Measurements from ENCODE around the gene SH2D5. TPM values are rescaled to one million over a fixed set of nuclear protein-coding genes. Genes with fewer than 3 reads are reported as not detected.

SH2D5 gene
- total RNA-seq, 4 donors from 2014 or later, result 0.23 to 1.2 TPM; not detected in 2

- Histone ChIP-seq H3K27ac (no peak overlapping the region), H3K4me3 (no peak overlapping the region), H3K4me1 (peaks cover 7% of the 10 kb centered on the region), H3K36me3 (no peaks in the 10 kb centered on the region), H3K9me3 (no peaks in the 10 kb centered on the region), H3K27me3 (no peaks in the 10 kb centered on the region)
- TF ChIP-seq POLR2AphosphoS5 (IDR thresholded peaks at IDR 0.05), result no peak
- TF ChIP-seq CTCF (IDR thresholded peaks at IDR 0.05), result no peak
- TF ChIP-seq EP300 (IDR thresholded peaks at IDR 0.05), result no peak
- no peak for TF ChIP-seq POLR2A (IDR thresholded peaks at IDR 0.05)
- WGBS, result 84% methylated on average over 21 of the region's 26 CpGs
- no peak for DNase-seq (ENCODE audit: low spot score in 2 of 2)
Observed at GRCh38 chr1:20686883-20687725, 45.4 kb downstream of the SH2D5 start.

- Histone ChIP-seq H3K27ac (peak overlapping the region; percentile 28), H3K27me3 (no peaks in the 10 kb centered on the region), H3K4me3 (no peak overlapping the region), H3K36me3 (no peaks in the 10 kb centered on the region), H3K9me3 (no peaks in the 10 kb centered on the region), H3K4me1 (peaks cover 7% of the 10 kb centered on the region)
- no peak for DNase-seq (ENCODE audit: low spot score in 2 of 2)
- no peak for TF ChIP-seq POLR2A (IDR thresholded peaks at IDR 0.05)
- no peak for TF ChIP-seq POLR2AphosphoS5 (IDR thresholded peaks at IDR 0.05)
- TF ChIP-seq CTCF (IDR thresholded peaks at IDR 0.05), result no peak
- no peak for TF ChIP-seq EP300 (IDR thresholded peaks at IDR 0.05)
- WGBS, result 85% methylated on average over 12 of the region's 12 CpGs
Observed at GRCh38 chr1:20685741-20686140, 46.8 kb downstream of the SH2D5 start.

- no peak for DNase-seq (ENCODE audit: low spot score in 2 of 2)
- Histone ChIP-seq H3K36me3 (no peaks in the 10 kb centered on the region), H3K27me3 (no peaks in the 10 kb centered on the region), H3K4me3 (peak overlapping the region; percentile 35), H3K9me3 (no peaks in the 10 kb centered on the region), H3K4me1 (peaks cover 7% of the 10 kb centered on the region), H3K27ac (peak overlapping the region; percentile 44)
- TF ChIP-seq EP300 (IDR thresholded peaks at IDR 0.05), result no peak
- TF ChIP-seq POLR2A (IDR thresholded peaks at IDR 0.05), result no peak
- TF ChIP-seq CTCF (IDR thresholded peaks at IDR 0.05), result no peak
- no peak for TF ChIP-seq POLR2AphosphoS5 (IDR thresholded peaks at IDR 0.05)
- 80% methylated on average over 16 of the region's 21 CpGs for WGBS
Observed at GRCh38 chr1:20685099-20685662, 47.3 kb downstream of the SH2D5 start.

DNA sequence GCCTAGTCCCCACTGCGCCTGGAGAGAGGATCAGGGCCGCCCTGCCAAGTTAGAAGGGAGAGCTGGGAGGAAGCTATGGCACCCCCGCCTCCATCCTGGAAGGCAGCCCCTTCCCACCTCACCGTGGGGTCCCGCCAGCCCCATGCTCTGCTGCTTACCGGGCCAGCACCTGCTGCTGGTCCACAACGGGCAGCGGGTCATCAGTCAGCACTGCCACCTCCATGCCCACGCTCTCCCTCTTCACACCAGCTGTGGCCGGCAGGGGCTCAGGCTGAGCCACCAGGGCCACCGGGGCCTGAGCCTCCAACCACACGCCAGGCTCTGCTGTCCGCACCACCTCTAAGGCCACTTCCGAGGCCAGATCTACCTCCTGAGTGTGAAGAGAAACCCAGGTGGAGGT lies 47.9 kb downstream of the SH2D5 start:
- H3K27ac ChIP-seq, result peak overlapping the region; percentile 44
- H3K36me3 ChIP-seq, result no peaks in the 10 kb centered on the region
- peaks cover 7% of the 10 kb centered on the region for H3K4me1 ChIP-seq
- 84% methylated on average over 14 of the region's 14 CpGs for WGBS
- no peaks in the 10 kb centered on the region for H3K9me3 ChIP-seq
- H3K27me3 ChIP-seq, result no peaks in the 10 kb centered on the region
- DNase-seq (ENCODE audit: low spot score in 2 of 2), result no peak
- H3K4me3 ChIP-seq, result peak overlapping the region; percentile 35
- no peak for TF ChIP-seq EP300 (IDR thresholded peaks at IDR 0.05)

DNA sequence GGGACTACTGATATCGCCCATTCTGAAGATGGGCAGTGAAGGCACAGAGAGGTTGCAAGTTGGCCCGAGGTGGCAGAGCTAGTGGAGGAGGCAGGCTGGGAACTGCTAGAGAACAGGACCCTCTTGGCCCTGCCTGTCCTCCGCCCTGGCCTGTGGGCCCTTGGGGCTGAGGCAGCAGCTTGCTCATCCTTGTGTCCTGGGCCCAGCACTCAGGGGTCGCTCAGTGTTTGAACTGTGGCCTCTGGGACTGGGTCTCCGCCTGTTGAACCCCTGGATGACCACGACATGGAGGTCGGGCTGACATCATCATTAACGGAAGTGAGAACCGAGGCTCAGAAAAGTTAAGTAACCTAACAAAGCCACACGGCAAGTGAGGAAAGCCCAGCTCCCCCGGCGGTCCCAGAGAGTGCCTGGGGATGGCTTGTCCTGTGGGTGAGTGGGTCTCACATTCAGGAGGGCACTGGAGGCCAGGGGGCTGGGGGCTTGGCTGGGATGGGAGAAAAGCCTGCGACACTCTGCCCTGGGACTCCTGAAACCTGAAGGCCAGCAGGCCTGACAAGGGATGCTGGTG lies 48.4 kb downstream of the SH2D5 start:
- Histone ChIP-seq H3K27ac (peak overlapping the region; percentile 44), H3K36me3 (no peaks in the 10 kb centered on the region), H3K4me1 (peaks cover 7% of the 10 kb centered on the region), H3K27me3 (no peaks in the 10 kb centered on the region), H3K9me3 (no peaks in the 10 kb centered on the region), H3K4me3 (peak overlapping the region; percentile 35)
- TF ChIP-seq POLR2AphosphoS5 (IDR thresholded peaks at IDR 0.05), result no peak
- no peak for TF ChIP-seq POLR2A (IDR thresholded peaks at IDR 0.05)
- TF ChIP-seq EP300 (IDR thresholded peaks at IDR 0.05), result no peak
- no peak for TF ChIP-seq CTCF (IDR thresholded peaks at IDR 0.05)
- 71% methylated on average over 10 of the region's 13 CpGs for WGBS
- DNase-seq (ENCODE audit: low spot score in 2 of 2), result no peak
